ENCODE results near the gene SPDYE3.
"Not testable (repeated sequence)": the region's sequence is repeated elsewhere in the genome, so short reads cannot be mapped to it uniquely, and the experiment has no call there.

Gene SPDYE3

GRCh38 chr7:100287191-100287969 is 20.1 kb upstream of the SPDYE3 start:
- DNase-seq (ENCODE audit: low read depth), result not testable (repeated sequence)

- not testable (repeated sequence) for DNase-seq (ENCODE audit: low read depth)
These were observed 19.2 kb upstream of the SPDYE3 start for GRCh38 chr7:100288258-100288657.

- DNase-seq (ENCODE audit: low read depth), result not testable (repeated sequence)
These were observed 15.3 kb upstream of the SPDYE3 start for GRCh38 chr7:100292162-100292561.

GRCh38 chr7:100295269-100295668 is 12.2 kb upstream of the SPDYE3 start:
- DNase-seq (ENCODE audit: low read depth), result peak; percentile 29

- not testable (repeated sequence) for DNase-seq (ENCODE audit: low read depth)
These were observed 9.5 kb upstream of the SPDYE3 start for GRCh38 chr7:100297852-100298631.

GRCh38 chr7:100298632-100298895 is 8.9 kb upstream of the SPDYE3 start:
- DNase-seq (ENCODE audit: low read depth), result not testable (repeated sequence)

- not testable (repeated sequence) for DNase-seq (ENCODE audit: low read depth)
These were observed 3.0 kb upstream of the SPDYE3 start for GRCh38 chr7:100304526-100304925.

GRCh38 chr7:100318329-100318728 is 10.8 kb downstream of the SPDYE3 start:
- not testable (repeated sequence) for DNase-seq (ENCODE audit: low read depth)

- not testable (repeated sequence) for DNase-seq (ENCODE audit: low read depth)
These were observed 14.1 kb downstream of the SPDYE3 start for GRCh38 chr7:100321648-100322047.

- DNase-seq (ENCODE audit: low read depth), result not testable (repeated sequence)
These were observed 16.7 kb downstream of the SPDYE3 start for GRCh38 chr7:100324194-100324593.

- not testable (repeated sequence) for DNase-seq (ENCODE audit: low read depth)
These were observed 18.2 kb downstream of the SPDYE3 start for GRCh38 chr7:100325671-100326070.

- not testable (repeated sequence) for DNase-seq (ENCODE audit: low read depth)
These were observed 19.4 kb downstream of the SPDYE3 start for GRCh38 chr7:100326914-100327313.

GRCh38 chr7:100335566-100336466 is 28.3 kb downstream of the SPDYE3 start:
- DNase-seq (ENCODE audit: low read depth), result peak; percentile 84

GRCh38 chr7:100338083-100338696 is 30.7 kb downstream of the SPDYE3 start:
- DNase-seq (ENCODE audit: low read depth), result not testable (repeated sequence)

- DNase-seq (ENCODE audit: low read depth), result not testable (repeated sequence)
These were observed 33.8 kb downstream of the SPDYE3 start for GRCh38 chr7:100341286-100341685.

GRCh38 chr7:100342765-100343164 is 35.3 kb downstream of the SPDYE3 start:
- no peak for DNase-seq (ENCODE audit: low read depth)

GRCh38 chr7:100344124-100344559 is 36.6 kb downstream of the SPDYE3 start:
- DNase-seq (ENCODE audit: low read depth), result not testable (repeated sequence)

- not testable (repeated sequence) for DNase-seq (ENCODE audit: low read depth)
These were observed 37.2 kb downstream of the SPDYE3 start for GRCh38 chr7:100344560-100345287.

GRCh38 chr7:100345288-100345672 is 37.8 kb downstream of the SPDYE3 start:
- DNase-seq (ENCODE audit: low read depth), result not testable (repeated sequence)

GRCh38 chr7:100346921-100347320 is 39.4 kb downstream of the SPDYE3 start:
- DNase-seq (ENCODE audit: low read depth), result no peak

- no peak for DNase-seq (ENCODE audit: low read depth)
These were observed 41.3 kb downstream of the SPDYE3 start for GRCh38 chr7:100348805-100349204.
